Spinal cord (tissue), 10 donors: ENCODE measurements around the gene DCPS. TPM values are rescaled to one million over a fixed set of nuclear protein-coding genes. Genes with fewer than 3 reads are reported as not detected.

ENCODE experiments used
- DNase-seq, 6 donors: peaks; one replicate each; pipeline versions ENCODE4 v3.0.0 to v3.0.0-alpha.2; 2013 to 2015; ENCODE audit warnings: low spot score in 6 of 6, low read depth in 4 of 6
- H3K27ac ChIP-seq: one replicate; pipeline ENCODE4 v1.5.1; 2013; ENCODE audit warnings: low read depth, low read length, control low read depth
- H3K27me3 ChIP-seq: one replicate; pipeline ENCODE4 v1.6.1; 2013; ENCODE audit warnings: low read length; ENCODE audit not compliant: control insufficient read depth, insufficient read depth
- H3K36me3 ChIP-seq: one replicate; pipeline ENCODE4 v1.6.1; 2013; ENCODE audit warnings: low read length; ENCODE audit not compliant: control insufficient read depth, insufficient read depth
- H3K4me1 ChIP-seq: one replicate; pipeline ENCODE4 v1.6.1; 2013; ENCODE audit warnings: low read length; ENCODE audit not compliant: control insufficient read depth, insufficient read depth
- H3K4me3 ChIP-seq: one replicate; pipeline ENCODE4 v1.5.1; 2013; ENCODE audit warnings: low read depth, low read length, control low read depth
- H3K9me3 ChIP-seq: one replicate; pipeline ENCODE4 v1.6.1; 2013; ENCODE audit warnings: low read length; ENCODE audit not compliant: control insufficient read depth, insufficient read depth
- WGBS: methylation state at CpG from one replicate; pipeline ENCODE4 v1.1.5; 2013; ENCODE audit warnings: missing lambda C conversion rate; ENCODE audit not compliant: insufficient coverage; 5-methylcytosine and 5-hydroxymethylcytosine counted together
- polyA plus RNA-seq, 2 donors: library from polyadenylated mRNA; unstranded; fragments of 120-200 nt; gene quantifications; one replicate each; pipeline ENCODE4 v1.2.1, GENCODE V29; 2013; ENCODE audit not compliant: insufficient read length in 2 of 2
- total RNA-seq, 2 donors: library from RNA; depleted of rRNA in 1 of 2; stranded (reverse); fragments of 120-200 nt in 1 of 2; fragments of >200 nt in 1 of 2; gene quantifications; one replicate each; pipeline versions ENCODE4 v1.2.3 to v1.2.4, GENCODE V29; 2013 to 2014
- donor health status: healthy.

Gene DCPS
- total and polyA plus RNA-seq, 4 donors: 5.1 to 17.6 (median 12.7) TPM

GRCh38 chr11:126338346-126339055 is 34.6 kb downstream of the DCPS start:
- no peak for DNase-seq
- Histone ChIP-seq H3K9me3 (no peaks in the 10 kb centered on the region), H3K4me1 (peaks cover 19% of the 10 kb centered on the region), H3K27me3 (no peaks in the 10 kb centered on the region), H3K27ac (no peak overlapping the region), H3K36me3 (peaks cover 50% of the 10 kb centered on the region), H3K4me3 (no peak overlapping the region)
- WGBS: 92% methylated on average over 7 of the region's 7 CpGs

GRCh38 chr11:126339073-126339862 is 35.4 kb downstream of the DCPS start:
- no peak overlapping the region for H3K4me3 ChIP-seq
- no peak for DNase-seq
- whole genome bisulfite sequencing: 89% methylated on average over 14 of the region's 15 CpGs
- peaks cover 53% of the 10 kb centered on the region for H3K36me3 ChIP-seq
- H3K4me1 ChIP-seq: peaks cover 19% of the 10 kb centered on the region
- no peaks in the 10 kb centered on the region for H3K9me3 ChIP-seq
- H3K27ac ChIP-seq: no peak overlapping the region
- no peaks in the 10 kb centered on the region for H3K27me3 ChIP-seq

- Histone ChIP-seq H3K36me3 (peaks cover 59% of the 10 kb centered on the region), H3K9me3 (no peaks in the 10 kb centered on the region), H3K27me3 (no peaks in the 10 kb centered on the region), H3K4me1 (peaks cover 19% of the 10 kb centered on the region), H3K4me3 (no peak overlapping the region), H3K27ac (no peak overlapping the region)
- 52% methylated on average over 9 of the region's 11 CpGs for WGBS
- no peak for DNase-seq
Measured at GRCh38 chr11:126339863-126340434, 36.1 kb downstream of the DCPS start.

GRCh38 chr11:126340960-126341606 is 37.2 kb downstream of the DCPS start:
- WGBS: 86% methylated on average over 5 of the region's 7 CpGs
- Histone ChIP-seq H3K36me3 (peaks cover 64% of the 10 kb centered on the region), H3K4me3 (no peak overlapping the region), H3K9me3 (no peaks in the 10 kb centered on the region), H3K4me1 (peaks cover 27% of the 10 kb centered on the region), H3K27ac (no peak overlapping the region), H3K27me3 (no peaks in the 10 kb centered on the region)
- DNase-seq: no peak

- H3K36me3 ChIP-seq: peaks cover 68% of the 10 kb centered on the region
- no peak overlapping the region for H3K27ac ChIP-seq
- H3K4me1 ChIP-seq: peaks cover 30% of the 10 kb centered on the region
- no peaks in the 10 kb centered on the region for H3K9me3 ChIP-seq
- WGBS: 73% methylated on average over 3 of the region's 3 CpGs
- H3K4me3 ChIP-seq: no peak overlapping the region
- no peak for DNase-seq
- H3K27me3 ChIP-seq: no peaks in the 10 kb centered on the region
Measured at GRCh38 chr11:126341760-126342161, 37.9 kb downstream of the DCPS start.

- 96% methylated on average over 14 of the region's 16 CpGs for WGBS
- no peak for DNase-seq
- no peaks in the 10 kb centered on the region for H3K9me3 ChIP-seq
- H3K27me3 ChIP-seq: no peaks in the 10 kb centered on the region
- H3K36me3 ChIP-seq: peaks cover 68% of the 10 kb centered on the region
- no peak overlapping the region for H3K4me3 ChIP-seq
- no peak overlapping the region for H3K27ac ChIP-seq
- H3K4me1 ChIP-seq: peaks cover 23% of the 10 kb centered on the region
Measured at GRCh38 chr11:126343051-126343450, 39.2 kb downstream of the DCPS start.

GRCh38 chr11:126344141-126345080 is 40.6 kb downstream of the DCPS start:
- Histone ChIP-seq H3K9me3 (no peaks in the 10 kb centered on the region), H3K4me1 (peaks cover 31% of the 10 kb centered on the region), H3K27me3 (no peaks in the 10 kb centered on the region), H3K36me3 (peaks cover 63% of the 10 kb centered on the region), H3K4me3 (no peak overlapping the region), H3K27ac (no peak overlapping the region)
- 84% methylated on average over 7 of the region's 11 CpGs for WGBS
- no peak for DNase-seq

- H3K27ac ChIP-seq: no peak overlapping the region
- 90% methylated on average over 16 of the region's 16 CpGs for WGBS
- DNase-seq: no peak
- H3K27me3 ChIP-seq: no peaks in the 10 kb centered on the region
- H3K4me1 ChIP-seq: peaks cover 26% of the 10 kb centered on the region
- H3K36me3 ChIP-seq: peaks cover 59% of the 10 kb centered on the region
- no peak overlapping the region for H3K4me3 ChIP-seq
- H3K9me3 ChIP-seq: no peaks in the 10 kb centered on the region
Measured at GRCh38 chr11:126345283-126345682, 41.4 kb downstream of the DCPS start.
